HG03097 (cell line): ENCODE data around the gene PREB.

Experiments
- ATAC-seq: cut with Tn5 transposase; IDR thresholded peaks from one replicate; pipeline ENCODE4 v1.9.1; 2021; ENCODE audit not compliant: unreplicated experiment, low FRiP score

The PREB gene

GRCh38 chr2:27154488-27154887 is 20.1 kb upstream of the PREB start:
- ATAC-seq, result no peak

GRCh38 chr2:27152796-27153464 is 18.5 kb upstream of the PREB start:
- no peak for ATAC-seq

- ATAC-seq, result no peak
These were observed 17.8 kb upstream of the PREB start for GRCh38 chr2:27152102-27152795.

- ATAC-seq, result no peak
These were observed 16.3 kb upstream of the PREB start for GRCh38 chr2:27150639-27151230.

- no peak for ATAC-seq
These were observed 15.4 kb upstream of the PREB start for GRCh38 chr2:27149570-27150405.

- ATAC-seq, result no peak
These were observed 14.5 kb upstream of the PREB start, which contains the start of gene TCF23 for GRCh38 chr2:27148801-27149439. Gene TCF23, plus strand, starts transcription at chr2:27149004. Its CDS starts 130 bp downstream, at chr2:27149134.

- ATAC-seq, result no peak
These were observed 13.5 kb upstream of the PREB start for GRCh38 chr2:27147935-27148334.

- no peak for ATAC-seq
These were observed 11.2 kb upstream of the PREB start for GRCh38 chr2:27145682-27146081.

- ATAC-seq, result no peak
These were observed 8.8 kb upstream of the PREB start for GRCh38 chr2:27143285-27143684.

- ATAC-seq, result no peak
These were observed 4.9 kb upstream of the PREB start, which contains the start of gene PRR30 for GRCh38 chr2:27139310-27139709. Gene PRR30, minus strand, starts transcription at chr2:27139410. Its CDS starts 1,081 bp downstream, at chr2:27138329.

GRCh38 chr2:27138111-27138510 is 3.7 kb upstream of the PREB start:
- no peak for ATAC-seq

- no peak for ATAC-seq
These were observed 3.0 kb upstream of the PREB start for GRCh38 chr2:27137322-27137935.

GRCh38 chr2:27136751-27137150 is 2.3 kb upstream of the PREB start:
- ATAC-seq, result no peak

GRCh38 chr2:27135478-27135955 is 1.1 kb upstream of the PREB start:
- no peak for ATAC-seq

- no peak for ATAC-seq
These were observed 493 bp upstream of the PREB start for GRCh38 chr2:27134781-27135477.

GRCh38 chr2:27133195-27133875 is 1.1 kb downstream of the PREB start:
- no peak for ATAC-seq

- no peak for ATAC-seq
These were observed 3.0 kb downstream of the PREB start for GRCh38 chr2:27131429-27131828.

GRCh38 chr2:27130396-27130795 is 4.0 kb downstream of the PREB start:
- no peak for ATAC-seq
